GM19395 (cell line): ENCODE data around the gene CAPN11.
"Not testable (repeated sequence)": the region's sequence is repeated elsewhere in the genome, so short reads cannot be mapped to it uniquely, and the experiment has no call there.

ENCODE experiments used
- ATAC-seq: cut with Tn5 transposase; IDR thresholded peaks from one replicate; pipeline ENCODE4 v1.9.1; 2021; ENCODE audit warnings: mild to moderate bottlenecking, moderate library complexity; ENCODE audit not compliant: unreplicated experiment

The CAPN11 gene

DNA sequence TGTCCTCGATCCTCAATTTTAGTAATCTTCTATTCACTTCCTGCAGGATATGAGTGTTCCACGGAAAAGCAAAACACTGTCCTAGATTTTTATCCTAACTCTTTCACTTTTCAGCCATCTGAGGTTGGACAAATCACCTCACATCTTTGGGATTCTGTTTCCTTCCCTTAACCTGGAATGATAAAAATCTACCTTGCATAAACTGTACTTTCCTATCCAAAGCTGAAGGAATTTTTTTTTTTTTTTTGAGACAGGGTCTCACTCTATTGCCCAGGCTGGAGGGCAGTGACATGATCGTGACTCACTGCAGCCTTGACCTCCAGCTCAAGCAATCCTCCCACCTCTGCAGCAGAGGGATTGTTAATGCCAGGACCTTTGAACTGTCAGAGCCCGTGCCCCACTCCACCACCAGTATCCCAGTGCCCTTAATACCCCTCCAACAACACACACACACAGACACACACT is 20.5 kb downstream of the CAPN11 start:
- ATAC-seq: no peak

DNA sequence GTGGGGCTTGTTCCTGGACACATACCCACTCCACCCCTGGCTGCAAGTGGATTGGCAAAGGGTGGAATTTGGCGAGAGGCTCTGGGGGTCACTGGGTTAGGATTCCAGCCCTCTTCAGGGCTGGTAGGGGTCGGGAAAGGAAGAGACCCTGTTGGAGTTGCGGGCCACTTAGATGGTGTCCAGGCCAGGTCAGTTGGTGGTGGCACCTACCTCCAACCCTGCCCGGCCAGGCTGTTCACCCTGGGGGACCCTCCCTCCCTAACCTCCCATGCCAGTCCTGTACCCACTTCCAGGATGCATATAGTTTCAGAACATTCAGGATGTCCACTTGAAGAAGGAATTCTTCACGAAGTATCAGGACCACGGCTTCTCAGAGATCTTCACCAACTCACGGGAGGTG is 21.0 kb downstream of the CAPN11 start:
- no peak for ATAC-seq

DNA sequence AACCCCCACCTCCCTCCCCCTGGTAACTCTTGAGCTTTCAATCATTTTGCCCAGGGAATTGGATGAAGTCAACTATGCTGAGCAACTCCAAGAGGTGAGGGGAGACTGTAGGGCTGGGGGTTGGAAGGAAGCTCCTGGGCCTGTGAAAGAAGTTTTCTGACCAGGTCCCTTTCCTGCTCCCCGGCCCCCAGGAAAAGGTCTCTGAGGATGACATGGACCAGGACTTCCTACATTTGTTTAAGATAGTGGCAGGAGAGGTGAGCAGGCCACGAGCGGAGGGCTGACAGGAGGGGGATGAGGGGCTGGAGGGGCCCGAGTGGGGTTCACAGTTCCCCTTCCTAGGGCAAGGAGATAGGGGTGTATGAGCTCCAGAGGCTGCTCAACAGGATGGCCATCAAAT is 21.8 kb downstream of the CAPN11 start:
- no peak for ATAC-seq

DNA sequence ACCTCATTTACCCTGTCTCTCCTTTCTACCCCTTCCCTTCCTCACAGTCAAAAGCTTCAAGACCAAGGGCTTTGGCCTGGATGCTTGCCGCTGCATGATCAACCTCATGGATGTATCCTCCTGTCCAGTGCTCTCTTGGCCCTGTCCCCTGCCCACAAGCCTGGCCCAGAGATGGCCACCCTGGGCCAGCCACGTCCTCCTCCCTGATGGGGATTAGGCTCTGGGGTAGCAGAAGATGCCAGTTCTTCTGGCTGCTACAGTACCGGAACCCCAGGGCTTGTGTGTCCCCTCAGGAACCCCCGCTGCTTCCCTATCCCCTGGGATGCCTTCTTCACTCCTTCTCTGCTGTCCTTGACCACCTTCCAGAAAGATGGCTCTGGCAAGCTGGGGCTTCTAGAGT is 22.3 kb downstream of the CAPN11 start:
- no peak for ATAC-seq

DNA sequence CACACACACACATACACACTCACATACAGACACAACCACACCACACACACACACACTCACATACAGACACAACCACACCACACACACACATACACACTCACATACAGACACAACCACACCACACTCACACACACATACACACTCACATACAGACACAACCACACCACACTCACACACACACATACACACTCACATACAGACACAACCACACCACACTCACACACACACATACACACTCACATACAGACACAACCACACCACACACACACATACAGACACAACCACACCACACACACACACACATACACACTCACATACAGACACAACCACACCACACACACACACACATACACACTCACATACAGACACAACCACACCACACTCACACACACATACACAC is 23.2 kb downstream of the CAPN11 start:
- not testable (repeated sequence) for ATAC-seq

DNA sequence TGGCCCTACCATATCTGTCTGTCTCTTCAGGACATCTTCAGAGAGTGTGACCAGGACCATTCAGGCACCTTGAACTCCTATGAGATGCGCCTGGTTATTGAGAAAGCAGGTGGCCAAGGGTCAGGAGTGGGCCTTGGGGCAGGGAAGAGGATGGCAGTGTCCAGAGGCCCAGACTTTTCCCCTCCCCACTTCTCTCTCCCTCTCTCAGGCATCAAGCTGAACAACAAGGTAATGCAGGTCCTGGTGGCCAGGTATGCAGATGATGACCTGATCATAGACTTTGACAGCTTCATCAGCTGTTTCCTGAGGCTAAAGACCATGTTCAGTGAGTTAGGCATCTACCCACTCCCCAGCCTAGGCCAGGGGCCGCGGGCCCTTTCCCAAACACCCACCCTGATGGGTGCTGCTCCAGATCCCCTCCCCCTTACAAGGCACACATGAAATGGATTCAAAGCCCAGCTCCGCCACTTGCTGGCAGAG is 24.3 kb downstream of the CAPN11 start:
- no peak for ATAC-seq

DNA sequence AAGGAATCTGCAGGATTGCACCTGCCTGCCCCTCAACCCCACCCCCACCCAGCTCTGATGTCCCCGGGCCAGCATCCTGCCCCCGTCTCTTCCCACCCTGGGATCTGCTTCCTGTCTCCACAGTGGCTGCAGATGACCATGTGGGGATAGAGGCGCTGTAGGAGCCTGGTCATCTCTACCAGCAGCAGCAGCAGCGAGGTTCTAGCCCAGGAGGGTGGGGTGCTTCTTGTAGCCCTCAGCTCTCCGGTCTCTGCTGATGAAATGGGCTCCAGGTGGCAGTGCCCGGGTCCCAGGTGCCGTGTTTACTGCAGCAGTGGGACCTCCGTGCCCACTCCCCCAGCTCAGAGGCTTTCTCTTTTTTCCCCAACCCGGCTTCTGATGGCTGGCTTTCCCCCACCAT is 25.2 kb downstream of the CAPN11 start:
- ATAC-seq: no peak

DNA sequence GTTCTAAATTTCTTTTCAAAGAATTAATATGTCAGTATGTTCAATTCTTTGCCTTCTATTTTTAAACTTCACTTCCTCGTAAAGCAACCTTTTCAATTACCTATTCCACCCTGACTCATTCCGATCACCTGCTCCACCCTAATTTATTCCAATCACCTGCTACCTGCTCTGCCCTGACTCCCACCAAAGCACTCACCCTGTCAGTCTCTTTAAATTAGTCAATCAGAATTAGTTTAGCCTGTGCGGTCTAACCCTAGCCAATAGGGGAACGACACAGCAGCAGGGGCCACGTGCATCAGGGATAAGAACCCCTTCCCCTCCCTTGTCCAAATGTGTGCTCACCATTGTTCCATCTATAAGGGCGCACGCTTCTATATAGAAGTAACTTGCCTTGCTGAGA is 26.7 kb downstream of the CAPN11 start:
- ATAC-seq: not testable (repeated sequence)

DNA sequence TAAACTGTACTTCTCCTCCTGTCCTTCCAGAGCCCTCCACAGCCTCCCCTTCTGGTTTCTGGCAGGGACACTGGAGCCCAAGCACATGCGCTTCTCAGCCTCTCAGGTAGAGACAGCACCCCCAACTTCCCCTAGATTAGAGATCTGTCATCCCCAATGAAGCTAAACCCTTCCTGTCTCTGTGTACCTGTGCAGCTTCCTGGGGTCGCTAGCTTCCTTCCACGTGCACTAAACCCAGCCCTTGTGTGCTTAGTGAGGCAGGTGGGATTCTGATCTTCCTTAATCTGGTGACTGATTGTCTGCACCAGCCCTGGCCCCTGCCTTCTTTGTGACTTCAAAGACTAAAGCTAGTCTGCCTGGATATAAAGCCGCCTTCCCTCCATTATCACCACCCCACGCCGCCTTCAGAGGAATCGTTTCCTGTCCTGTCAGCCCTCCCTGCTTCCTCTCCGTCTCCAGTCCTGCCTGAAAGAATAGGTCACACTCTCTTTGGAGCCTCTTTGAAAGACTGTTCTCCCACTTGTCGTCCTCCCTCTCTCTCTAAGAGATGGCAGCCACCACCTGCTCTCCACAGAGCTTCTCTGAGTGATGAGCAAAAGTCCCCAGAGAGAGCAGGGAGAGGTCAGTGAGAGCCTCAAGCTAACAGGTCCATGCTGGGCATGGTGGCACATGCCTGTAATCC is 27.5 kb downstream of the CAPN11 start:
- ATAC-seq: no peak

DNA sequence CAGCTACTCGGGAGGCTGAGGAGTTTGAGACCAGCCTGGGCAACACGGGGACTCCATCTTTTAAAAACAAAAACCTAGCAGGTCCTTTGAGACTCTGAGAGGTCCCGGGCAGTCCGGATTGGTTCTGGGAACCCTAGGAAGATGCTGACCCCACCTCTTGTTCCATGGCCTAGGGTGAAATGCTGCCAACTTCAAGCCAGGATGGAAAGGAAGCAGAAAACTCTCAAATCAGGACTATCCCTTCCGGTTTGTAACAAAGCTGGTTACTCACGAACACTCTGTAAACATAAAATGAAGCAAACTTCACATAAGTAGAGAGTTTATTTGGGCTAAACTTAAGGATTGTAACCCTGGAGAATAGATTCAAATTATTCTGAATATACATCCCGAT is 28.0 kb downstream of the CAPN11 start:
- no peak for ATAC-seq

DNA sequence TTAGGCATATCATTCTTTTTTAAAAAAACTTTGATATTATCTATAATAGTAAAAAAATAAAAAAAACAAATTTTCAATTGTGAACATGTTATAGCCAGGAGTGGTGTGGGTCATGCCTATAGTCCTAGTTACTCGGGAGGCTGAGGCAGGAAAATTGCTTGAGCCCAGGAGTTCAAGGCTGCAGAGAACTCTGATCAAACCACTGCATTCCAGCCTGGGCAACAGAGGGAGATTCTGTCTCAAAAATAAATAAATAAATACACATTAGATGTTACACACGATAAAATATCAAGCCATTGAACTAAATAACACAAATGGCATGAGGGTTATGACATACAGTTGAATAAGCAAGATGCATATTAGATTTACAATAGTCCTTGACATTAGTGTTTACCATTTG is 30.2 kb downstream of the CAPN11 start:
- no peak for ATAC-seq

DNA sequence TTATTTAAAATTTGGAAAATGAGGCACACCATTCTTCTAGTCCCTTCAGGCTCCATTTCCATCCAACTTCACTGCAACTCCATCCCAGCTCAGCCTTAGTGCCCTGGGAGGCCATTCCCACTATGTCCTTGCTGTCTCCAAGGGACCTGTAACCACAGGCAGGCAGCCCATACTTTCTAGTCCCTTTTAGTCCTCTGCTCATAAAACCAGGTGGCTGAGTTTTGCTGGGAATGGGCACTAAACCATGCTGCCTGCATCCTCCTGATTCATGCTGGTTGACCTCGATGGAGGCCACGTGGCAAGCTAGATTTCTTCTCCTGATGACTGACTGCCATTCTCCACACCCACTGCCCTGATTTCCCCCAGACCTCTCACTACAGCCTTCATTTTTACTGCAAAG is 30.6 kb downstream of the CAPN11 start:
- no peak for ATAC-seq

DNA sequence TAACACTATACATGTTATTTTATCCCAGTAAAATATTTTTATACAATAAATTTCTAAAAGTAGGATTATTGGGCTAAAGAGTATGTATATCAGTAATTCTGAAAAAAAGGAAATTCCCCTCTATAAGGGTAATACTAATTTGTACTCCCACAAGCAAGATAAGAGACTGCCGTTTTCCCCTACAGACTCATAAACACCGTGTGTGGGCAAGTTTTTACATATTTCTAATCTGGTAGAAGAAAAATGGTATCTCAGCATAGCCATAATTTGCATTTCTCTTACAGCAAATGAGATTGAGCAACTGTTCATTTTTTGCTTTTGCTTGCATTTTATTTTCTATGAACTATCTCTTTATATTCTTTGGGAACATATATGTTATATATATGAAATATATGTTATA is 32.1 kb downstream of the CAPN11 start:
- ATAC-seq: no peak

DNA sequence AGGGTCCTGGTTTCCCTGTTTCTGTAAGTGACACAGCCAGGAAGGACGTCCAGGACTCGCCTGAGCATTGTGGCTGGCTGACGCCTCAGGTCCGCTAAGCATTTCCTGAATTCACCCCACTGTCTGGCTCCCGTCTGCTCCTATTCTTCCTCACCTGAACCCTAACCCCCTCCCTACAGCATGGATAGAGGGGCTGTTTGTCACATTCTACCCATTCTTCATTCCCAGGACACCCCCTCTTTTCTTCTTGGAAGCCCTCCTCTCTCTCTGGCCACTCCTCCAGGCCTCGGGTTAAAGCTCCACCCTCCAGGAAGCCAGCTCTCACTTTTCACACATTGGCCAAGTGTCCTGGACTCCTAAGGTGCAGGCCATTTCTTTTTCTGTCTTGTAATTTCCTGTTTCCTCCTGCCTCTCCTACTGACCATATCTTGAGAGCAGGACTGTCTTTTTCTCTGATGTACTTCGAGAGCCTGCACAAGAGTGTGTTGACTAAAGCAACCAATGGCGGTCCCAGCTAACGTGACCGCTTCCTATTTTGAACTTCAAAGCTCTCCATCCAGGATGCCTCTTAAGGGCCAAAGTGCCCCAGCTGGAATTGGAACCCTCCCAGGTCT is 33.9 kb downstream of the CAPN11 start:
- no peak for ATAC-seq

DNA sequence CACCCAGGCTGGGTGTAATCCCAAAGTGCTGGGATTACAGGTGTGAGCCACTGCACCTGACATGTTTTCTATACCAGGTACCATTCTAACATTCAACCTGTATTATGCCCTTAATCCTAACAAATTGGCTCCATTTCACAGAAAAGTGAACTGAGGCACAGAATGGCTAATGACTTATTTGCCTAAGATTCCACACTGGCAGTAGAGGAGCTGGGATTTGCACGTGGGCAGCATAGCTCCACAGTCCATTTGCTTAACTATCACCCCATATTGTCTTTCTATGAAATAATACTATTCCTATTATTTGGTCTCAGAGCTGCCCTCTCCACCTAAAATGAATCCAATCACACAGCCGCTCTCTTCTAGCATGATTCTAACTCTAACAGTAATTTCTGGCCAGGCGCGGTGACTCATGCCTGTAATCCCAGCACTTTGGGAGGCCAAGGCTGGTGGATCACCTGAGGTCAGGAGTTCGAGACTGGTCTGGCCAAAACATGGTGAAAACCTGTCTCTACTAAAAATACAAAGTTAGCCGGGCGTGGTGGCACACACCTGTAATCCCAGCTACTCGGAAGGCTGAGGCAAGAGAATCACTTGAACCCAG is 34.8 kb downstream of the CAPN11 start:
- no peak for ATAC-seq

DNA sequence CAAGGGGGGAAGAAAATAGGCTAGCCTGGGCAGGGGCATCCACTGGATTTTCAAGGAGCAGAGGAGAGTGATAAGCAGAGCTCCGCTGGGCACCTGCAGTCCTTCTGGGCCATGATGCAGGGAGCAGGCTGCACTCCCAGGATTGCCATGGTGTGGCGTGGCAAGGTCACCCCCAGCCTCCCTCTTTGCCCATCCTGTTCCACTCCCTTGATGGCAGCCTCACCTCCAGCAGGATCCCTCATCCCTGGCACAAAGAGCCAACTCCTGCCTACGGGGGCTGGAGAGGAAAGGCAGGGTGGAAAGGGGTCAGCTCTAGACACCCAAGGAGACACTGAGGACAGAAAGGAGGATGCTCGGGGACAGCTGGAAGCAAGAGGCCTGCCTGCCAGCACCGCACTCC is 35.7 kb downstream of the CAPN11 start:
- ATAC-seq: no peak

DNA sequence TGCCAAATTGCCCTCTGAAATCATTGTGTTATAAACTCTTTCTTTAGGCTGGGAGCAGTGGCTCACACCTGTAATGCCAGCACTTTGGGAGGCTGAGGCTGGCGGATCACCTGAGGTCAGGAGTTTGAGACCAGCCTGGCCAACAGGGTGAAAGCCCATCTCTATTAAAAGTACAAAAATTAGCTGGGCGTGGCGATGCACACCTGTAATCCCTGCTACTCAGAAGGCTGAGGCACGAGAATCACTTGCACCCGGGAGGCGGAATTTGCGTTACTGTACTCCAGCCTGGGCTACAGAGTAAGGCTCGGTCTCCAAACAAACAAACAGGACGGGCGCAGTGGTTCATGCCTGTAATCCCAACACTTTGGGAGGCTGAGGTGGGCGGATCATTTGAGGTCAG is 37.7 kb downstream of the CAPN11 start:
- not testable (repeated sequence) for ATAC-seq

DNA sequence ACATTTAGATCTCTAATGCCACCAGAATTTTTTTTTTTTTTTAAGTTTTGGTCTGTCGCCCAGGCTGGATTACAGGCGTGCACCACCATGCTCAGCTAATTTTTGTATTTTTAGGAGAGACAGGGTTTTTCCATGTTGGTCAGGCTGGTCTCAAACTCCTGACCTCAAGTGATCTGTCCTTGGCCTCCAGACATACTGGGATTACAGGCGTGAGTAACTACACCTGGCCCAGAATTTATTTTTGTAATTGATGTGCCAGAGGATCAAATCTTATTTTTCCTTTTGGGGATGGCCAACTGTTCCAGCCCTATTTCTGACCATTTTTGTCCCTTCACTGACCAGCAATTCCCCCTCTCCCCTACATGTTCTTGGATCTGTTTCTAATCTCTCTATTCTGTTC is 40.1 kb downstream of the CAPN11 start:
- no peak for ATAC-seq

DNA sequence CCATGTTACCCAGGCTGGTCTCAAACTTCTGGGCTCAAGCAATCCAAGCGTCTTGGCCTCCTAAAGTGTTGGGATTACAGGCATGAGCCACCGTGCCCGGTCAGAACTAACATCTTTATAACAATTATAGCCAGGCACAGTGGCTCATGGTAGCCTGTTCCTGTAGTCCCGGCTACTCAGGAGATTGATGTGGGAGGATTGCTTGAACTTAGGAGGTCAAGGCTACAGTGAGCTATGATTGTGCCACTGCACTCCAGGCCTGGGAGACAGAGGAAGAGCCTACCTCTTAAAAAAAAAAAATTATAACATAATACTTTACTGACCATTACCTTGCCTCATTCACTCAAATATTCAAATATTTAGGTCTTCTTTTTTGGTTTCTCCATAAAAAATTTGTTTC is 41.3 kb downstream of the CAPN11 start:
- no peak for ATAC-seq

DNA sequence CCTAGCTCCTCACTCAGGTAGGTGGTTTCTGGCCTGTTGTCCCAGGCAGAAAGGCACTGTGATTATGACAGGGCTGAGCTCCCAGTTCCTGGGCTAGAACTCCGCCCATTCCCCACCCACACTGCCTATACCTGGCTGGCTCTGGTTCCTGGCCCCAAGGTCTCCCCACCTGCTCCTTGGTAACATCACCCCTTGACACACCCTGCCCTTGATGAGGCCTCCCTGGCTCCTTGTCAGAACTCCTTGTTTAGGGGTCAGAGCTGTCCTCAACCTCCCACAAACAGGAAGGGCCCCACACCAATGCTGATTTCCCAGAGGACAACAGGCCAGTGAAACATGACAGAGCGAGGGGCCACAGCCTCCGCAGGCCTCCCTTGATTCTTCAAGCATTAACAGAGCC is 42.6 kb downstream of the CAPN11 start:
- no peak for ATAC-seq

DNA sequence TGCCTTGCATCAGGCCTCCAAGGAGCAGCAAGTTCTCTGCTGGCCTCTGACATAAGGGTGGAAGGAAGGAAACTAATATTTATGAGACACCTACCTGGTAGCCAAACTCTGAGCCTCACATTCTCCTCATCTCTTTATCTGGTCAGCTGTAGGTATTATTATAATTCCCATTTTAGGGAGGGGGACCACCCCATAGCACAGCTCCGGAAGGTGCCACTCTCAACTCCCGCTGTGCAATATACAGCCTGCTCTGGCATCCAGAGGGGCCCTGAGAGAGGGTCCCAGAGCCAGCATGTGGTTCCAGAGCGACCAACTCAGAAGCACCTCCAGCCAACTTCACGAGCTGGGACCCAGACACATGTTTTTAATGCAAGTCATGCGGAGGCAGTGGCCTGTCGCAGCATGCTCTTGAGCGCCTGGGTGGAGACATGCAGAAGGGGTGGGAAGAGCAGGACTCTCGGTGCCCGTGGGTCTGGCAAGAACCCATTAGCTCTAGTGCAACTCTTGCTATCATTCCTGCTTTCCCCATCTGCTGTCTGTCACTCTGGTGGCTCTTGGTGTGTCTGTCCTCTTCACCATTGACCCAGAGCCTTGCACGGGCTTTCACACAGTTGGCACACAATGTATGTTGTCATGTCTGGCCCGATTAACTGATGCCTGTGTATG is 43.2 kb downstream of the CAPN11 start:
- ATAC-seq: no peak
